Stomach (tissue), 9 donors: Measurements from ENCODE around the gene CA12. TPM values are rescaled to one million over a fixed set of nuclear protein-coding genes. Genes with fewer than 3 reads are reported as not detected.

Experiments
- DNase-seq, 2 donors: peaks; one replicate each; pipeline versions ENCODE4 v3.0.0 to v3.0.0-alpha.2; 2013 to 2019
- H3K27ac ChIP-seq, 5 donors: fragments of 200-600 bp in 4 of 5; sonication (generic) in 4 of 5; one replicate each; pipeline ENCODE4 v1.5.1; 2013 to 2019; ENCODE audit warnings: mild to moderate bottlenecking in 1 of 5, moderate library complexity in 1 of 5
- H3K27me3 ChIP-seq, 3 donors: fragments of 200-600 bp; sonication (generic); one replicate each; pipeline ENCODE4 v1.5.1; 2017 to 2019; ENCODE audit warnings: mixed run types in 1 of 3
- H3K36me3 ChIP-seq, 4 donors: fragments of 200-600 bp; sonication (generic); 1 replicate in 3 of 4; 2 replicates in 1 of 4; pipeline ENCODE4 v1.5.1; 2016 to 2019
- H3K4me1 ChIP-seq, 4 donors: fragments of 200-600 bp; sonication (generic); one replicate each; pipeline ENCODE4 v1.5.1; 2016 to 2019
- H3K4me3 ChIP-seq, 4 donors: fragments of 200-600 bp; sonication (generic) in 3 of 4; one replicate each; pipeline ENCODE4 v1.5.1; 2016 to 2019; ENCODE audit warnings: mild to moderate bottlenecking in 1 of 4
- H3K9me3 ChIP-seq, 4 donors: fragments of 200-600 bp; sonication (generic); one replicate each; pipeline ENCODE4 v1.5.1; 2016 to 2019
- CTCF ChIP-seq, 7 experiments: fragments of 450-650 bp in 4 of 7; fragments of 200-600 bp in 3 of 7; sonication (generic) in 3 of 7; IDR thresholded peaks; one replicate each; pipeline ENCODE4 v1.5.1; 2016 to 2019; ENCODE audit warnings: antibody characterized with exemption in 7 of 7, control low read depth in 2 of 7, mild to moderate bottlenecking in 1 of 7
- EP300 ChIP-seq: sonication (generic); formaldehyde crosslinking; IDR thresholded peaks from one replicate; pipeline ENCODE4 v1.6.1; 2017; ENCODE audit warnings: antibody characterized with exemption
- POLR2A ChIP-seq, 4 donors: fragments of 450-650 bp; IDR thresholded peaks; one replicate each; pipeline ENCODE4 v1.6.1; 2016; ENCODE audit warnings: antibody characterized with exemption in 4 of 4, control low read depth in 2 of 4, mild to moderate bottlenecking in 1 of 4, moderate library complexity in 1 of 4
- POLR2AphosphoS5 ChIP-seq, 3 donors: sonication (generic); formaldehyde crosslinking; IDR thresholded peaks; one replicate each; pipeline ENCODE4 v1.6.1; 2016; ENCODE audit warnings: antibody characterized with exemption in 3 of 3
- WGBS, 5 donors: extraction: QIAGEN DNeasy Blood & Tissue Kit in 3 of 5; methylation state at CpG; one replicate each; pipeline versions ENCODE4 v1.1.5 to v1.1.7; 2013 to 2018; 5-methylcytosine and 5-hydroxymethylcytosine counted together
- intact Hi-C: fragments of 100-400 bp; cut with DNase I; formaldehyde crosslinking; loops from one replicate; pipeline ENCODE4 v1.15.1; 2023; ENCODE audit warnings: low total_unique reads
- polyA plus RNA-seq, 3 donors: library from polyadenylated mRNA; stranded (reverse); fragments of 200-250 nt; gene quantifications; one replicate each; pipeline ENCODE4 v1.2.3, GENCODE V29; 2013
- total RNA-seq, 5 donors: library from RNA; depleted of rRNA; stranded (reverse); fragments of >200 nt; gene quantifications; one replicate each; pipeline versions ENCODE4 v1.1.0 to v1.2.3, GENCODE V29; 2014 to 2016
- donor health status: healthy with polysubstance abuse.
- donor health status: Bipolar disorder and iron deficiency.
- donor health status: healthy.

The CA12 gene
- total and polyA plus RNA-seq, 8 donors, result 0.46 to 58.8 (median 7.7) TPM

- no peak for DNase-seq
- intact Hi-C loops, result no loop called here
- no peaks in the 10 kb centered on the region for H3K27me3 ChIP-seq
- peaks cover 0 to 15% (median 4%) of the 10 kb centered on the region in 4 donors for H3K4me1 ChIP-seq
- no peaks in the 10 kb centered on the region for H3K9me3 ChIP-seq
- no peak overlapping the region for H3K27ac ChIP-seq
- H3K36me3 ChIP-seq, result no peaks in the 10 kb centered on the region
- 74 to 80% (median 77%) methylated on average over 11 of the region's 11 CpGs for WGBS, 5 donors
- H3K4me3 ChIP-seq, result no peak overlapping the region
- TF ChIP-seq POLR2A (IDR thresholded peaks at IDR 0.05), result no peak
- TF ChIP-seq CTCF (IDR thresholded peaks at IDR 0.05), result no peak
- no peak for TF ChIP-seq POLR2AphosphoS5 (IDR thresholded peaks at IDR 0.05)
- no peak for TF ChIP-seq EP300
Measured at GRCh38 chr15:63403254-63403945, 21.8 kb upstream of the CA12 start.

GRCh38 chr15:63402498-63403253 lies 21.0 kb upstream of the CA12 start:
- H3K4me1 ChIP-seq, result peaks cover 0 to 15% (median 4%) of the 10 kb centered on the region in 4 donors
- WGBS, 5 donors, result 46 to 60% (median 48%) methylated on average over 7 of the region's 7 CpGs
- no peaks in the 10 kb centered on the region for H3K36me3 ChIP-seq
- no peaks in the 10 kb centered on the region for H3K27me3 ChIP-seq
- H3K9me3 ChIP-seq, result no peaks in the 10 kb centered on the region
- peak in 1 of 2 donors; percentile 68 for DNase-seq
- no peak overlapping the region for H3K4me3 ChIP-seq
- intact Hi-C loops, result no loop called here
- H3K27ac ChIP-seq, result no peak overlapping the region
- TF ChIP-seq CTCF (IDR thresholded peaks at IDR 0.05) (peak in 5 of 7 experiments; percentile 38 to 61 (median 54)), POLR2AphosphoS5 (IDR thresholded peaks at IDR 0.05) (no peak), POLR2A (IDR thresholded peaks at IDR 0.05) (no peak)

GRCh38 chr15:63401714-63402497 lies 20.3 kb upstream of the CA12 start:
- intact Hi-C loops, result no loop called here
- DNase-seq, result no peak
- H3K27me3 ChIP-seq, result no peaks in the 10 kb centered on the region
- TF ChIP-seq POLR2A (IDR thresholded peaks at IDR 0.05), result no peak
- no peak for TF ChIP-seq CTCF (IDR thresholded peaks at IDR 0.05)
- no peak for TF ChIP-seq POLR2AphosphoS5 (IDR thresholded peaks at IDR 0.05)
- TF ChIP-seq EP300, result no peak
- H3K4me1 ChIP-seq, result peaks cover 0 to 15% (median 4%) of the 10 kb centered on the region in 4 donors
- no peaks in the 10 kb centered on the region for H3K36me3 ChIP-seq
- WGBS, 5 donors, result 91 to 94% (median 93%) methylated on average over 5 of the region's 5 CpGs
- no peaks in the 10 kb centered on the region for H3K9me3 ChIP-seq
- no peak overlapping the region for H3K4me3 ChIP-seq
- H3K27ac ChIP-seq, result no peak overlapping the region

- intact Hi-C loops, result no loop called here
- H3K9me3 ChIP-seq, result no peaks in the 10 kb centered on the region
- H3K4me3 ChIP-seq, result no peak overlapping the region
- peaks cover 0 to 23% (median 10%) of the 10 kb centered on the region in 4 donors for H3K4me1 ChIP-seq
- no peaks in the 10 kb centered on the region for H3K27me3 ChIP-seq
- DNase-seq, result no peak
- 76 to 91% (median 84%) methylated on average over 2 of the region's 2 CpGs for WGBS, 5 donors
- no peak for TF ChIP-seq POLR2A (IDR thresholded peaks at IDR 0.05)
- TF ChIP-seq CTCF (IDR thresholded peaks at IDR 0.05), result no peak
- no peak for TF ChIP-seq POLR2AphosphoS5 (IDR thresholded peaks at IDR 0.05)
- no peak for TF ChIP-seq EP300
- no peak overlapping the region for H3K27ac ChIP-seq
- no peaks in the 10 kb centered on the region for H3K36me3 ChIP-seq
Measured at GRCh38 chr15:63401078-63401477, 19.4 kb upstream of the CA12 start.
